IPS-20b (cell line): ENCODE data around the gene KIF1A.

Source experiments
- H3K27ac ChIP-seq: one replicate; pipeline ENCODE4 v1.5.1; 2013; ENCODE audit warnings: low read length
- H3K27me3 ChIP-seq: 2 replicates; pipeline ENCODE4 v1.6.1; 2013; ENCODE audit warnings: mild to moderate bottlenecking, low read length, inconsistent platforms; ENCODE audit not compliant: insufficient read depth
- H3K36me3 ChIP-seq: 2 replicates; pipeline ENCODE4 v1.6.1; 2013; ENCODE audit warnings: low read depth, mild to moderate bottlenecking, inconsistent platforms, low read length, moderate library complexity; ENCODE audit not compliant: insufficient read depth
- H3K4me1 ChIP-seq: 2 replicates; pipeline ENCODE4 v1.6.1; 2013; ENCODE audit warnings: mild to moderate bottlenecking, control low read depth, inconsistent platforms, low read length, moderate library complexity; ENCODE audit not compliant: insufficient read depth
- H3K4me3 ChIP-seq: 2 replicates; pipeline ENCODE4 v1.5.1; 2013; ENCODE audit warnings: mild to moderate bottlenecking, low read length, inconsistent platforms
- H3K9ac ChIP-seq: 2 replicates; pipeline ENCODE4 v1.6.1; 2013; ENCODE audit warnings: low read depth, mild to moderate bottlenecking, inconsistent platforms, low read length, moderate library complexity
- H3K9me3 ChIP-seq: 2 replicates; pipeline ENCODE4 v1.6.1; 2013; ENCODE audit warnings: mild to moderate bottlenecking, low read depth, low read length, inconsistent platforms; ENCODE audit not compliant: insufficient read depth

Gene KIF1A

GRCh38 chr2:240722376-240722775 is 97.6 kb downstream of the KIF1A start:
- no peaks in the 10 kb centered on the region for H3K9me3 ChIP-seq
- H3K27ac ChIP-seq, result no peak overlapping the region
- H3K27me3 ChIP-seq, result no peaks in the 10 kb centered on the region
- no peak overlapping the region for H3K9ac ChIP-seq
- peaks cover 94% of the 10 kb centered on the region for H3K36me3 ChIP-seq
- H3K4me3 ChIP-seq, result no peak overlapping the region
- H3K4me1 ChIP-seq, result no peaks in the 10 kb centered on the region

- Histone ChIP-seq H3K36me3 (peaks cover 94% of the 10 kb centered on the region), H3K4me3 (no peak overlapping the region), H3K27ac (no peak overlapping the region)
These were observed 98.3 kb downstream of the KIF1A start for GRCh38 chr2:240721596-240722180.

GRCh38 chr2:240720686-240721595 is 99.1 kb downstream of the KIF1A start:
- Histone ChIP-seq H3K27ac (no peak overlapping the region), H3K9ac (no peak overlapping the region), H3K4me1 (no peaks in the 10 kb centered on the region), H3K27me3 (no peaks in the 10 kb centered on the region), H3K9me3 (no peaks in the 10 kb centered on the region), H3K4me3 (no peak overlapping the region), H3K36me3 (peaks cover 93% of the 10 kb centered on the region)

More at GRCh38 chr2:240721596-240722180, 98.3 kb downstream of the KIF1A start:
- no peaks in the 10 kb centered on the region for H3K4me1 ChIP-seq
- no peaks in the 10 kb centered on the region for H3K9me3 ChIP-seq
- no peak overlapping the region for H3K9ac ChIP-seq
- no peaks in the 10 kb centered on the region for H3K27me3 ChIP-seq

GRCh38 chr2:240719676-240720545 is 100.1 kb downstream of the KIF1A start:
- Histone ChIP-seq H3K27ac (no peak overlapping the region), H3K4me1 (no peaks in the 10 kb centered on the region), H3K27me3 (no peaks in the 10 kb centered on the region), H3K4me3 (no peak overlapping the region), H3K9ac (no peak overlapping the region), H3K9me3 (no peaks in the 10 kb centered on the region), H3K36me3 (peaks cover 88% of the 10 kb centered on the region)

GRCh38 chr2:240718896-240719490 is 101.0 kb downstream of the KIF1A start:
- no peaks in the 10 kb centered on the region for H3K9me3 ChIP-seq
- H3K4me1 ChIP-seq, result no peaks in the 10 kb centered on the region
- H3K36me3 ChIP-seq, result peaks cover 80% of the 10 kb centered on the region
- H3K27me3 ChIP-seq, result no peaks in the 10 kb centered on the region
- H3K4me3 ChIP-seq, result no peak overlapping the region
- no peak overlapping the region for H3K27ac ChIP-seq
- H3K9ac ChIP-seq, result no peak overlapping the region

GRCh38 chr2:240717681-240718581 is 102.1 kb downstream of the KIF1A start:
- Histone ChIP-seq H3K9ac (no peak overlapping the region), H3K4me1 (no peaks in the 10 kb centered on the region), H3K27ac (no peak overlapping the region), H3K36me3 (peaks cover 70% of the 10 kb centered on the region), H3K4me3 (no peak overlapping the region), H3K27me3 (no peaks in the 10 kb centered on the region), H3K9me3 (no peaks in the 10 kb centered on the region)

GRCh38 chr2:240717181-240717641 is 102.8 kb downstream of the KIF1A start:
- Histone ChIP-seq H3K36me3 (peaks cover 63% of the 10 kb centered on the region), H3K27ac (no peak overlapping the region), H3K4me1 (no peaks in the 10 kb centered on the region), H3K9me3 (no peaks in the 10 kb centered on the region), H3K27me3 (no peaks in the 10 kb centered on the region), H3K4me3 (no peak overlapping the region), H3K9ac (no peak overlapping the region)

- no peak overlapping the region for H3K4me3 ChIP-seq
- no peaks in the 10 kb centered on the region for H3K4me1 ChIP-seq
- peaks cover 53% of the 10 kb centered on the region for H3K36me3 ChIP-seq
These were observed 103.8 kb downstream of the KIF1A start for GRCh38 chr2:240716130-240716798.

GRCh38 chr2:240714747-240715725 is 105.0 kb downstream of the KIF1A start:
- Histone ChIP-seq H3K27me3 (no peaks in the 10 kb centered on the region), H3K9me3 (no peaks in the 10 kb centered on the region), H3K36me3 (peaks cover 44% of the 10 kb centered on the region), H3K4me3 (no peak overlapping the region), H3K27ac (no peak overlapping the region), H3K9ac (no peak overlapping the region), H3K4me1 (no peaks in the 10 kb centered on the region)

More at GRCh38 chr2:240716130-240716798, 103.8 kb downstream of the KIF1A start:
- no peak overlapping the region for H3K27ac ChIP-seq
- no peak overlapping the region for H3K9ac ChIP-seq
- H3K9me3 ChIP-seq, result no peaks in the 10 kb centered on the region
- no peaks in the 10 kb centered on the region for H3K27me3 ChIP-seq
